Neural crest cell (in vitro differentiated cells): ENCODE data around the gene ADAM33. TPM values are rescaled to one million over a fixed set of nuclear protein-coding genes. Genes with fewer than 3 reads are reported as not detected.

Experiments
- DNase-seq: peaks from one replicate; pipeline ENCODE4 v3.0.0; 2021; ENCODE audit warnings: low read depth, mixed read lengths, low spot score
- H3K27ac Mint-ChIP-seq: one replicate; pipeline ENCODE4 v1.8.0; 2021; ENCODE audit warnings: mild to moderate bottlenecking, mixed read lengths; ENCODE audit not compliant: unreplicated experiment
- H3K27me3 Mint-ChIP-seq: 2 replicates; pipeline ENCODE4 v1.8.0; 2021; ENCODE audit warnings: low read depth, mild to moderate bottlenecking, mixed read lengths
- H3K36me3 Mint-ChIP-seq: 2 replicates; pipeline ENCODE4 v1.8.0; 2021; ENCODE audit warnings: low read depth, mild to moderate bottlenecking, mixed read lengths
- H3K4me1 Mint-ChIP-seq: 2 replicates; pipeline ENCODE4 v1.8.0; 2021; ENCODE audit warnings: mixed read lengths
- H3K4me3 Mint-ChIP-seq: one replicate; pipeline ENCODE4 v1.8.0; 2021; ENCODE audit warnings: mild to moderate bottlenecking, mixed read lengths
- H3K9me3 Mint-ChIP-seq: 2 replicates; pipeline ENCODE4 v1.8.0; 2021; ENCODE audit warnings: mixed read lengths
- CTCF ChIP-seq: fragments of 200-600 bp; sonication (generic); conservative IDR thresholded peaks from 2 replicates; pipeline ENCODE4 v1.5.0; 2021; ENCODE audit warnings: antibody characterized with exemption, mild to moderate bottlenecking
- total RNA-seq: library from RNA; stranded (reverse); gene quantifications from 2 replicates; pipeline ENCODE4 v1.2.1, GENCODE V29; 2021

Gene ADAM33
- total RNA-seq, 1 donor from 2014 or later, result 3.2 TPM

- no peak for TF ChIP-seq CTCF
- H3K4me3 Mint-ChIP-seq, result no peak overlapping the region
- H3K4me1 Mint-ChIP-seq, result peaks cover 15% of the 10 kb centered on the region
- no peak for DNase-seq
- H3K27ac Mint-ChIP-seq, result no peak overlapping the region
- H3K27me3 Mint-ChIP-seq, result peaks cover 40% of the 10 kb centered on the region
- no peaks in the 10 kb centered on the region for H3K36me3 Mint-ChIP-seq
- H3K9me3 Mint-ChIP-seq, result no peaks in the 10 kb centered on the region
These were observed 47.1 kb upstream of the ADAM33 start for GRCh38 chr20:3728876-3729275.

- no peaks in the 10 kb centered on the region for H3K36me3 Mint-ChIP-seq
- H3K27ac Mint-ChIP-seq, result no peak overlapping the region
- DNase-seq, result no peak
- peaks cover 15% of the 10 kb centered on the region for H3K4me1 Mint-ChIP-seq
- H3K9me3 Mint-ChIP-seq, result no peaks in the 10 kb centered on the region
- H3K27me3 Mint-ChIP-seq, result peaks cover 40% of the 10 kb centered on the region
- no peak overlapping the region for H3K4me3 Mint-ChIP-seq
- no peak for TF ChIP-seq CTCF
These were observed 46.5 kb upstream of the ADAM33 start for GRCh38 chr20:3728354-3728753.

GRCh38 chr20:3727401-3728021 is 45.7 kb upstream of the ADAM33 start:
- no peak for TF ChIP-seq CTCF
- Mint-ChIP-seq H3K27ac (peak overlapping the region; percentile 5), H3K4me1 (peaks cover 15% of the 10 kb centered on the region), H3K9me3 (no peaks in the 10 kb centered on the region), H3K4me3 (no peak overlapping the region), H3K27me3 (peaks cover 38% of the 10 kb centered on the region), H3K36me3 (no peaks in the 10 kb centered on the region)
- no peak for DNase-seq

- H3K4me3 Mint-ChIP-seq, result no peak overlapping the region
- H3K27ac Mint-ChIP-seq, result no peak overlapping the region
- peaks cover 9% of the 10 kb centered on the region for H3K4me1 Mint-ChIP-seq
- peaks cover 53% of the 10 kb centered on the region for H3K27me3 Mint-ChIP-seq
- no peaks in the 10 kb centered on the region for H3K36me3 Mint-ChIP-seq
- TF ChIP-seq CTCF, result no peak
- DNase-seq, result no peak
- no peaks in the 10 kb centered on the region for H3K9me3 Mint-ChIP-seq
These were observed 42.5 kb upstream of the ADAM33 start for GRCh38 chr20:3724356-3724755.

GRCh38 chr20:3723284-3723683 is 41.5 kb upstream of the ADAM33 start:
- DNase-seq, result no peak
- Mint-ChIP-seq H3K36me3 (no peaks in the 10 kb centered on the region), H3K27ac (no peak overlapping the region), H3K9me3 (no peaks in the 10 kb centered on the region), H3K4me3 (no peak overlapping the region), H3K4me1 (peaks cover 9% of the 10 kb centered on the region), H3K27me3 (peaks cover 50% of the 10 kb centered on the region)
- TF ChIP-seq CTCF, result no peak
